SKM-1 treated with dmso at 0.1 percent for 144 hours (cell line): ENCODE results near the gene VAC14.

Experiments used
- DNase-seq: peaks from one replicate; lab custom pipeline; 2025; ENCODE audit not compliant: unreplicated experiment; lab: John Stamatoyannopoulos, UW

VAC14 gene

DNA sequence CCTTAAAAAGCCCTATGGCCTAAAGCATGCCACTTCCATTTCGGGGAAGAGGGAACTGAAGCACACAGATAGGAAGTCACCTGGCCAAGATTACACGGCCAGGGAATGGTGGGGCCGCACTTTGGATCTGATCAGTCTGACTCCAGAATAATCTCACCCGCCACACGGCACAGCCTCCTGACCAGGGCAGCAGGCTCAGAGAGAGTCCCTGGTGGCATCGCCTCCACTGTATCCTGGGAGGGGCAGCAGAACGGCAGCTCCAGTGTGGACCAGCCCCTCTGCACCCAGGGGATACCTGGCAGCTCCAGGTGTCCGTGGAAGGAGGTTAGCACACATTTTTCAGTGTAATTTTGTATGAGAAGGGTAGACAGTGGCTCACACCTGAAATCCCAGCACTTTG lies 35.5 kb downstream of the VAC14 start:
- no peak for DNase-seq

DNA sequence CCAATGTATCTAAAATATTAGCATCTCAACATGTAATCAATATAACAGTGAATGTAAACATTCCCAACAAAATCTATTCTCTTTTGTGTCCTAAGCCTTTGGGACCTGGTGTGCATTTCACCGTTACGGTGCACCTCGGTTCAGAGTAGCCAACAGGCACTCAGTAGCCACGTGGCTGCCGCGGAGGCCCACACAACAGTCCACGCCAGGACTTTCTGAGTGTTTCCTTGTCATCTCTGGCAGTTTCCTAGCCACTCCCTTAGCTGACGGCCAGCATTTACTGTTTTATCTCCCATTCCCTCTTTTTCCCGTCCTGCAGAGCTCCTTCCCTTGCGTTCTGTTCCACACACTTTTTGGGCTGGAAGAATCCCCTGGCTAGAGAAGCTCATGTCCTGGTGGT lies 36.3 kb downstream of the VAC14 start:
- no peak for DNase-seq

DNA sequence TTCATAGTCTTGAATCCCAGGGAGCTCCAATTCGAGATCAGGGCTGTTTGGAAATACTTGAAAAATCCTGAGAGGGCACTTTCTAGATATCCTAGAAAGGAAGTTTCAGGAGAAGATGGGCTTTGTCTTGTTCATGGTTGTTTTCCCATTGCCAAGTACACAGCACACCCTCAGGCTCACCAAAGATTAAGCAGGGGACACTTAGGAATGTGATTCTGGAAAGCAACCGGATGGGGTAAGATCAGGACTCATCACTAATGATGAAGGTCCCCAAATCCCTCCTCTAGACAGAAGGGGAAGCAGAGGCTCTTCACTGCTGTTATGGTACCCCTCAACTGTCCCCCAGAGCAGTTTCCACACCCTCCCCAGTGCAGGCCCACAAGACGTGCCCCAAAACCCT lies 40.7 kb downstream of the VAC14 start:
- DNase-seq, result no peak

DNA sequence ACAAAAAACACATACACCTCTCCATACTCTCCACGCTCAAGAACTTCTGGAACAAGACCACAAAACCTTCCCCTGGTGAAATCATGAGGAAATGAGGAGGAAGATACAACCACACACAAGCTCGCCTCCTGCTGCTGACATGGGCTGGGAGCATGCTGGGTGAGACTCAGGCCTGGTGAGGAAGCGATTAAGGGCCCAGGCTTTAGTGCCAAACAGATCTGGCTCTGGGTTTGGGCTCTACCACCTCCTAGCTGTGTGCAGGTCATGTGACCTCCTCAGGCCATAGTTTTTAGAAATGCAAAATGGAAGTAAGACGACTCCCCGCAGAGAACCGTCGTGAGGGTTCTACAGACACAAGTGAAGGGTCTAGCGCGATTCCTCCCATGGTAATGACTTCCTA lies 41.3 kb downstream of the VAC14 start:
- DNase-seq, result no peak

DNA sequence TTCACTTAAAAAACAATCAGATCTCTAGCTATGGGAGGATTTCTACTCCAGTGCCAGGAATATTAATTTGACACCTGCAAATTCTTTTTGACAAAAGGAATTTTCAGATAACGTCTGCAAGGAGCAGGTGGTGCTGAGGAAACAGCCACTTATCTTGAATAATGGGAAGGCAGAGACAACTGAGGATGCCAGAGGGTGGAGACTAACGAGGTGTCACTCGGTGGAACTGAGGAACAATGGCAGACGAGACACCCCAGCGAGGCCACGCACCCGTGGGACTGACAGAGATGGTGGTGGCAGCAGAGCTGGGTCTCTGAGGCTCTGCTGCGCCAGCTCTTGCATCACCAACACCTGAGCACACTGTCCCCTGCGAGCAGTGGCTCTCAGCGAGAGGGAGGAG lies 42.2 kb downstream of the VAC14 start:
- no peak for DNase-seq

DNA sequence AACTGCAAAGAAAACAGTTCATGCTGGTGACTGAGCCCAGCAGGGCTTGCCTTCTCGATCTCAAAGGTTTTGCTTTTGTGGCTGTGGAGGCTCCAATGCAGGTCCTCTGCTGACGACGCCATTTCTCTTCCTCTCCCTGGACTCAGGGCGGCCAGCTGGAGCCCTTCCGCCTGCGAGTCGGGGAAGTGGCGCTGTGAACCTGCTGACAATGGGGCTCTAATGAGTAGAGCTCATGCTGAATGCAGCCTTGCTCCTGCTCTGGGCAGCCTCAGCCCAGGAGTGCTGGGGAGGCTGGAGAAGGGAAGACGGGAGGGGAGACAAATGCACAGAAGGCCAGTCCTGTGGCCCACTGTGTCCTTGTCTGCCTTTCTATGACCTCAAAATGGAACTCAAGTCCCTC lies 43.8 kb downstream of the VAC14 start:
- DNase-seq, result no peak

DNA sequence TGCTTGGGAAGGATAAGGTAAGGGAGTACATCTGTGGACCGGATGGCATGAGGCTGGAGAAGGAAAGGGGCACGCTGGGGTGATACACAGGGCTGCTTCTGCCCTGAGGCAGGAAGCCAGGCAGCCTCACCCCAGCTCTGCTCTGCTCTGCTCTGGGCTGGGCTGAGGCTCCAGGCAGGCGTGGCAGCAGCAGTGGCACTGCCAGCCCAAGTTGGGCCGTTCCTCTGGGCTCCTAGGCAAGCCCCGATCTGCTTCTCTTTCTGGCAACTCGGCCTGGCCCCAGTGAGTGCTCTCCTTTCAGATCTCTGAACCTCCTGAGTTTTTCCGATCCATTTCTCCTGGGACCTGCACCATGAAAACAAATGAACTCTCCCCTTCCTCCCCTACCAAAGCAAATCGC lies 44.9 kb downstream of the VAC14 start:
- no peak for DNase-seq

DNA sequence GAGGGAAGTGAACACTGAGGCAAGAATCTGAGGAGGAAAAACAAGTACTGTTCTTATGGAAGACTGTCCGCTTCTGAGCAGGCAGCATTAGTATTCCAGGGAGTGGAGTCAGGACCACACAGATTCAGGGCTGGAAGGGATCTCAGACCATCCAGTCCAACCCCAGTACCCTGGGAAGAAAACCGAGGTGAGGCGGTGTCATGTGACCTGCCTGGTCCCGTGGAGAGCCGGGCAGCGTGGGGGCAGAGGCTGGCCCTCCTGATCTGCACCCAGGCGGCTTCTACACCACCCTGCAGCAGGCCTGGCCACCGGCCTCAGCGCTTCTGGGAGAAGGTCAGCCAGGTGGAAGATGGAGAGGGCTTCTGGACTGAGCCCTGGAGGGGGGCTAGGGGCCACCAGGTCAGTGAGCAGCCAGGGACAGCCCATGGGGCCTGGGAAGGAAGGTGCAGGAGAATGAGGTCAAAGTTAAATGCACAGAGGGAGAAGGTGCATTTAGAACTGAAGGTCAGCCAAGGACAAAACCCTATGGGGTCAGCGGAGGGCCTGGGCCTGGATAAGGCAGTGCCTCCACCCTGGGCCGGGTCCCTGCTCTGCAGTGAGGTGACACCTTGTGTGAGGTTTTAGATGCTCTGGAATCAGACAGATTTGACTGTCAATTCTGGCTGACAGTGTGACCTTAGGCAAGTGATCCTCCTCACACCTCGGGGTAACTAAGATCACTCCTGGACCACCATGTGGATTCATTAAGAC lies 45.9 kb downstream of the VAC14 start:
- no peak for DNase-seq

DNA sequence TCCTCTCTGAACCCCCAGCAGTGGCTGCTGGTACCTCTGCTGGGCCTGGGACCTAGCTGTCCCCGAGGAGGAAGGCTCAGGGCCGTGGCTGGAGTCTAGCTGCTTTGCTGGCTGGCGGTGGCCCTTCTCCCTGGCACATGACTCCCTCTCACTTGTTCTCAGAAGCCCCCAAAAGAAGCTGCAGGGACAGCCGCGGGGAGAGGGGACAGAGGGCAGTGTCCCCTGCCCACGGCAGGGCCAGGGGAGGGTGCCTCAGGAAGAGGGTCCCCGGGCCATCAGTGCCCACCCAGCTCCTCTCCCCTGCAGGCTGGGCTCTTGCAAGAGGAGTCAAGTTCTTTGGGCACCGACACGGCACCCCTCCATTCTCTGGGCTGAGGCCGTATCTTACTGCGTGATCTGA lies 46.6 kb downstream of the VAC14 start:
- DNase-seq, result no peak

DNA sequence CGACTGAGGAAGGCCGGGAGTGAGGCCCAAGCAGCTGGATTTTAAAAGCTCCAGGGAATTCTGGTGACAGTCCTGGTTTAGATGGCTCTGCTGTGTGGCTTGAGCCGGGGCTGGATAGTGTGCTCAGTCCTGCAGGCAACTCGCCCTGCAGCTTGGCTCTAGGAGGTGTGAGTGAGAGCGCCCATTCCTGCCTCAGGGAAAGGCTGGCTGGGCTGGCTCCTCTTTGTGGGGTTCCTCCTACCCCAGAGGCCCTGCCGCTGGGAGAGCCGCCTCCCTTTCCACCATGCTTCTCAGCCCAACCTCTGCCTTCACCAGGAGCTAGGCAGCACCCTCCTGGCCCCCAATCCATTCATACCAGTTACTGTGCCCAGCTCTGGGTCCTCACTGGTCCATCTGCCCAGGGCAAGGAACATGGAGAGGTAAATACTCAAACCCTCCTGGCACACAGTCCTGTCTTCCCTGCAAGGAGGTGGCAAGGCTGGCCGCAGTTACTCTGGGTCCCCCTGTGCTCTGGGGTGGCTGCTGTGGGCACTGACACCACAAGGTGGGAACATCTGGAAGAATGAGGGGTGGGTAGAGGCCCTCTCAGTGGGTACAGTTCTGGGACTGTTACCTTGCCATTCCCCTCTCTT lies 47.1 kb downstream of the VAC14 start:
- DNase-seq, result no peak

DNA sequence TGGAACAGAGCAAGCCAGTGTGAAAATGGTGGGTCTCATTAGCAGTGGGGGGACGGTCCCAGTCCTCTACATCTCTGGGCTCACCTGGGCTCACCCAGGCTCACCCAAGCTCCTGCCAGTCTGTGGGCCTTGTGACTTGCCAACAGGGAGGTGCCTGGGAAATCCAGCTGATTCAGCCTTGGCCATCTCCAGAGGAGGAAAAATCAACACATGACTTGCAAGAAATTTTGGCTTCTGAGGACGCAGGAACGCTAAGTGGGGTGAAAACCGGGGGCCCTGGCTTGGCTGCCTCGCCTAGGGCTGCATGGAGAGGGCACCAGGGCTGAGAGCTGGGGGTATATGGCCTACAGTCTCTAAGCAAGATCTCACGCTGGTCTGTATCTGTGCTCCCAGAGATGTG lies 47.7 kb downstream of the VAC14 start:
- DNase-seq, result no peak

DNA sequence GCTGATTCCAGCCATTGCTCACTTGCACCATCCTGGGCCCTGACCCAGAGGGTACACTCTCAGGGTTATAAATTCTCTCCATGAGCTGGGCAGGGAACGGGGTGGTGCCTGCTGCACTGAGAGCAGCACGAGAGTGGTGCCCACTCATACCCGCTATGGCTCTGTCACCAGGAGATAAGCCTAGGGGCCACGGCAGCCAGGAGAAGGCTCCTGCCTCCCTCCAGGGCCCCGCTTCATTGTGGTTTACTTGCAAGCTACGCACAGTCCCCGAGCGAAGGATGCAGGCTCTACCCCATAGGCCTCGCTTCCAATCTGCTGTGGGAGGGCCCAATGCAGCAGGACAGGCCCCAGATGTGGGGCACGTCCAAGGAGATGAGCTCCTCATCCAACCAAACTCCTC lies 48.5 kb downstream of the VAC14 start:
- no peak for DNase-seq

DNA sequence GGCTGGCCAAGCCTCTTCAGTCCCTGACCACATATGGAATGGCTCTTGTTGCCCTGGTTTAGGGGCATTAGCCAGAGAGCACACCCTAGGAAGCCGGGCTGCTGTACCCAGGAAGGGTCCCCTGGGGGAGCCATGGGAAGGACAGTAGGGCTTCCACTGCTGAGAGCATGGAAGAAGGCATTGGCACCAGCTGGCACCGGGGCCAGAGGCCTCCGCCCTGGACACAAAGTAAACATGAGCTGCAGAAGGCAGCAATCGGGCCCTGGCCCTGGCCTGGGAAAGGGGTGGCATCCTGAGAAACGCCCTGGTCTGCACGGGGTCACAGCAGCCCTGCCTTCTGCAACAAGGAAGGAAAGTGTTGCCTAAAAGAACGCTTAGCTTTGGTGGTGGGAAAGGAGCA lies 49.4 kb downstream of the VAC14 start:
- no peak for DNase-seq

DNA sequence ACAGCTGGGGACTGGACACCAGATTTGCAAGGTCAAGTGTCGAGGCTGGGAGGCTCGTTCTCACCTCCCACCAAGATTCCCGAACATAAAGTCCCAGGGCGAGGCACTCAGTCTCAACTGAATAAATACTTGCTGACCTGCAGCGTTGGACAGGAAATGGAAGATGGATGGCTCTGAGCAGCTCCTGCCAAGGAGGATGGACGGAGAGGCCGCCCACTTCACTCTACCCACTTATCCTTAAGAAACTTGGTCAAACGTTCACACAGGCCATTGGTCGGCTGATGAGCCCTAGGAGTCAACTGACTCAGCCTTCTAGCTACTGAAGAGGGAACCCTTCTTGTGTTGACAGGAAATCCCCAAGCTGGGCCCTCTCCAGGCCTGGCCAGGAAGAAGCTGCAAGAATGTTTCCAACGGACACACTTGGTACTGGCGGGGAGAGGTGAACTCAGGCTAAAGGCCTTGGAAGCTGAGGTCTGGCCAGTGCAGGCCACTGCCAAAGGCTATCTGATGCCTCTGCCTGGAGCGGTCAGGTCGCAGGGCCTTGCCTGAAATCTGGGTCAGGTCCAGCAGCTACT lies 50.0 kb downstream of the VAC14 start:
- DNase-seq, result no peak

DNA sequence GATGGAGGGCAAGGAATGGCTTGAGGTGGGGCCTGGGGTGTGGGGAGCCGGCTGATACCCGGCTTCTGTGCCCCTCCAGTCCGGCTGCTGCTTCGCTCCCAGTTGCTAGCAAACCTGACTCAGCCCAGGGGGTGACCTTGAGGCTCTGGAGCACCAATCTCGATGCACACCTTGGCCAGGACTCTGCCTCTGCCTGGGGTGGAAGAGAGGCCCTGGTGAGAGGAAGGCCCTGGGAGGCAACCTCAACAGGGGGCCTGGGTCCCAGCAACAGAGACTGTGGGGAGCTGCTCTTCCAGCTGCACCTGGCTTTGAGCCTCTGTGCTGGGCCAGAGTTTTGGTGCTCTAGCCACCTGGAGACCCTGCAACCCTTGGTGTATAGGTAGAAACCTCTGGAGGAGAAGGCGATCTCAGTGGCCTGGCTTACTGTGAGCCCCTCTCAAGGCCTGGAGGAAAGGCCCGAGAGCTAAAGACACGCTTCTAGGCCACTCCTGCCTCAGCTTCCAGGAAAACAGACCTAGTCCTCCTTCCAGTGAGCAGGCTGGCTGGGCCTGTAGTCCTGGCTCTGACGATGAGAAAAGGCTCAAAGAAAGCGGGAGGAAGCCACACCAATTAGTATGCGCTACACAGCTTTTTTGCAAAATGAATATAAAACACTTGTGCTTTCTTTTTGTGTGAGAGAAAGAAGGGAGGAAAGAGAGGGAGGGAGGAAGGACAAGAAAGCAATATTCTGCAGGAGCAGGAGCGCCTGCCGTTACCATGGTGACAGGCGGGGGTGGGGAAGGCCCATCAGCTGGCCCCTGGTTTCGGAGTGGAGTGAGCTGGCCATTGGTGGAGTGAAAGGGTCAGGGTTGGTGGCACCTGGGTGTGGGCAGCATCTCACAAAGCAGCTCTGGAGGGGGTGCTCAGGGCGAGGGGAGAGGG lies 51.0 kb downstream of the VAC14 start:
- DNase-seq, result no peak

DNA sequence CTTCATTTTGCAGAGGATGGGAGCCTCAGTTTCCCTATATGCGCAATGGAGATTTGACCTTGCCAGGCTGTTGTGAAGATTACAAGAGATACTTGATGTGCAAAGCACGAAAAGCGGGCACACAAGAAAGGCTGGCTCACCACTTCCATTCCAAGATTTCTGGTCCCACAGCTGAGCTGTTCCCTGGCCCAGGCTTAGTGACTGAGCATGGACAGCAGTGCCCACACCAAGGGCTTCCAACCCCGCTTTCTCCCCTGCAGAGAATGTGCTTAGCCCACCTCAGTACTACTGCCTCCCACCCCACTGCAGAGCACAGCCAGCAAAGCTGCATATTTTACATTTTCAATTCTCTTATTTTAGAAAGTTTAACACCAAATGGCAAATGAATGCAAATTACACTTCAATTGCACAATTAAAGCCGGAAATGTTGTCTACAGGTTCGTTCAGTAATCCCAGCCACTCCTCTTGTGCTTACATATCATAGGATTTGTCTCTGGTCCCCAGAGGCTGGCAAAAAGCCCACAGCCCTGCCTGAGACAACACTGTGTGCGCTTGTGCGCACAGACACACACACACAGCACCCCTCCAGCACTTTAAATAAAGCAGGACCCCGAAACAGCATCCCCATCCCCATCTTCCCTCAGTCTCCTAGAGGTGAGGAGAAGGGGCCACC lies 51.8 kb downstream of the VAC14 start:
- DNase-seq, result no peak

DNA sequence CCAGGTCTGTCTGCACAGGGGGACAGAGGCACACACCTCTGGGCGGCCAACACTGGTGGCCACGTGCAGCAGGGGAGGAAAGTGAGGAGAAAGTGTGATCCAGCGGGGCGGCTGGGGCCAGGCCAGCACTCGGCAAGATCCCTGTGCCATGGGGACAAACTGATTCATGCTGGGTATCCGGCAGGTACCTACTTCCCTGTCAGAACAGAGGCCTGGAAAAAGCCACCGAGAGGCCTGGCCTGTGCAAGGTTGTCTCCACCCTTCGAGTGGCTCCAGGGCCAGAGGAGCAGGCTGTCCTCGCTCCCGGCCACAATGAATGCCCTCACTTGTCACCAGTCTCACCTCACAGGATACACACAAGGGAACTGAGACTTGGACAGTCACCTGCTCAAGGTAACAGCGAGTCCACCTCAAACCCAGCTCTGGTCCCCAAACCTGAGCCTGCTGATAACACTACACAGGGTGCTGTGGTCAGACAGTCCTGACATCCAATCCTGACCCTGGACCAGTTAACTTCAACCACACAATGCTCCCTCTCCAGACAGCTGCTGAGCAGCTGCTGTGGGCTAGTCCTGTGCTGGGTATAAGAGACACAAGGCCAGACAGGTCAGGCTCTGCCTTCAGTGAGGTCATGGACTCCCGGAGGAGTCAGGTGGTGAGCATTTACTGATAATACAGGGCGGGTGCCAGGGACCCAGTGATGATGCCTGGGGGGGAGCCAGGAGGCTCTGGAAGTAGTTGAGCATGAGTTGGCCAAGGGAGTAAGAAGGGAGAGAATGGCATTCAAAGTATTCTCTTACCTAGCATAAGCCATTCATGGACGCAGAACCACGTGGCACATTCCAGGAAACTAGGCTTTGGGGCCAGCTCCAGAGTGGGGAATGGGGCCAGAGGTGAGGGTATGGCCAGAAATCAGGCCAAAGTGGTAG lies 53.0 kb downstream of the VAC14 start:
- no peak for DNase-seq

DNA sequence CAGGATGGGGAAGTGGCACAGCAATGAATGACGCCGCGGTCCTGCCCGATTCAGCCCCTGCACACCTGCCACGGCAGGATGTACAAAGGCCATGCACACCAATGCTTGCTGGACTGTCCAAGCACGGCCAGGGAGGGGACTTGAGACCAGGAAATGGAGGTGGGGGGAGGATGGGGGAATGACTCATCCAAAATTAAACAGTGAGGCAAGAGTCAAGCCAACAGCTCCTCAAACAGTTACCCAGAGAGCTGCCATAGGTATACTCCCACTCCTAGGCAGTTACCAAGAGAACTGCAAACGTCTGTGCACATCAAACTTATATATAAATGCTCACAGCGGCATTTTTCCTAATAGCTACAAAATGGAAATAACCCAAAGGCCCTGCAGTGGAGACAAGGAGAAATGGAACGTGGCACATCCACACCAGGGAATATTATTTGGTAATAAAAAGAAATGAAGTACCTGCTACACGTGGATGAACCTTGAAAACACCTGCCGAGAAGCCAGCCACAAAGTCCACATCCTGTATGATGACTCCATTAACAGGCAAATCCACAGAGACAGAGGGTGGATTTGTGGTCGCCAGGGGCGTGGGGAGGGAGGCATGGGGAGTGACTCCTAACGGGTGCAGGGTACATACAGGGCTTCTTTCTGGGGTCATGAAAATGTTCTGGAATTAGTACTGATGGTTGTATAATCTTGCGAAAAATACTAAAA lies 54.1 kb downstream of the VAC14 start:
- DNase-seq, result peak; percentile 56

DNA sequence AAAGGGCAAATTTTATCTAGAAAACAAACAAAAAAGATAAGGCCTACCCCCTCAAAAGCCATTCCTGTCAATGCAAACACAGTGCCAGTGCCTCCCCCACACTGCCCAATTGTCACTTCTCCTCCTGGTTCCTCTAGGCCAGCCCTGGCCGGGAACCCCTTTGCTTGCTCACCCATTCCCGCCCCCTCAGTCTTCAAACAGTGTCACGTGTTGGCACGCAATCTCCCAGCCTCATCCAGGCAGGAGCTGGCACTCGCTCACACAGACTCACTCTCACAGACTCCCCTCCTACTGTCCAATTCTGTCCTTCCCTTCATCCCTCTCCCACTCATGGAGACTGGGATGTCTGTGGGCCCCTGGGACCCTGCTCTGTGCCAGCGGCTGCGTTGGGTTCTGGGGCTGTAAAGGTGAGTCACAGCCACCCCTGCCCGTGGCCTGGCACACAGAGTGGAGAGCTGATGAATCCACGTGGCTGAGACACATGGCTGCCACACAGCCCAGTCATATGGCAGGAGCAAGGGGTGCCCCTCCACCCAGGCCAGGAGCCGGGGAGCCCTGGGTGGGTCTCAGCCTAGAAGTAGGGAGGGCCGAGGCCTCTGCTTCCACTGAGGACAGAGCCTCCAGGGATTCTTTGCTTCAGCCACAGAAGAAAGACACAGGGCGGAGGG lies 54.8 kb downstream of the VAC14 start:
- DNase-seq, result no peak
